Measurements from ENCODE around the gene HRH2.

The HRH2 gene

DNA sequence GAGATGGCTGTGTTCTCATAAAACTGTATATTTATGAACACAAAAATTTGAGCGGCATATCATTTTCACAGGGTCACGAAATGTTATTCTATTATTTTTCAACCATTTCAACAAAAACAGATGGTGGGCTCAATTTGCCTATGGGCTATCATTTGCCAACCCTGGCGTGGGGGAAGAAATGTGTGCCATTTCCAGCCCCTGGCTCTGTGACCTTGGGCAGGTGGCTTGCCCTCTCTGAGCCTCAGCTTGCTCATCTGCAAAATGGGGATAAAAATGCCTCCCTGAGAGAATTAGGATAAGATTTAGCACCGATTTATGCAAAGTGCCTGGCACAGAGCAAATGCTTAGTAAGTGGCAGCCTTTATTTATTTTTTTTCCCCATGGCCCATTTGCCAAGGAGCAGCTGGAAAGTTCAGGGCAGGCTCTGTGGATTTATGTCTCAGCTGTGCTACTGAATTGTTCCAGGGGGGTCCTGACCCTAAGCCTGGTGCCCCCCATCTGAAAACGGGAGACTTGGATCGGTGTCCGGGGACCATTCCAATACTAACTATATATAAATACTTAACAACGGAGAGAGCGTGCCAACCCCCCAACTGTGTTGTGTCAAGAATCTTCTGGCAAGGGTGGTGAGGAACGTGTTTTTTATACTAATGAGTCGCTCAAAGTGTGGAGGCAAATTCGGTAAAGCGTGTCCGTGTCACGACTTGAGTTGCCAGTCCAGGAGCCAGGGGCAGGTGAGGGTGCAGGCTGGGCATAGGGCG lies 34.5 kb downstream of the HRH2 start:
- no peak for DNase-seq (ENCODE audit: low read depth, low spot score)

GRCh38 chr5:175692996-175693710 lies 35.3 kb downstream of the HRH2 start:
- DNase-seq (ENCODE audit: low read depth, low spot score) = no peak

DNA sequence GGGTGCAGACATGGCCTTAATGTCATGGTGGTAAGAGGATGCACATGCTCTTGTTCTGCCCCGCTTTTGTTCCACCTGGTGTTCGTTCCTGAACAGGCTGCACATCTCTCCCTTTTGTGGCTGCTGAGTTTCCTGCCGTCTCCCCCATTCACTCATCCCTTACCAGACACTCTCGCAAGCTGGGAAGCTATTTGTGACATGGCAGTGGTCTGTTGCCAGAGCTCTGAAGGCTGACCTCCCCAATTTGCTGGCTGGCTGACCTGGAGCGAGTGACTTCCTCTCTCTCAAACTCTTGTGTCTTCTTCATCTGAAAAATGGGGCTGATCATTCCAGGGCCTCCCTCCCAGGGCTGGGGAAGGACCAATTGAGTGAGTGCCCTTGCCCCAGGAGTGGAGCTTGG lies 35.9 kb downstream of the HRH2 start:
- DNase-seq (ENCODE audit: low read depth, low spot score) = no peak

GRCh38 chr5:175694371-175695160 lies 36.7 kb downstream of the HRH2 start:
- no peak for DNase-seq (ENCODE audit: low read depth, low spot score)

- DNase-seq (ENCODE audit: low read depth, low spot score) = no peak
Observed at GRCh38 chr5:175695161-175696126, 37.6 kb downstream of the HRH2 start.

DNA sequence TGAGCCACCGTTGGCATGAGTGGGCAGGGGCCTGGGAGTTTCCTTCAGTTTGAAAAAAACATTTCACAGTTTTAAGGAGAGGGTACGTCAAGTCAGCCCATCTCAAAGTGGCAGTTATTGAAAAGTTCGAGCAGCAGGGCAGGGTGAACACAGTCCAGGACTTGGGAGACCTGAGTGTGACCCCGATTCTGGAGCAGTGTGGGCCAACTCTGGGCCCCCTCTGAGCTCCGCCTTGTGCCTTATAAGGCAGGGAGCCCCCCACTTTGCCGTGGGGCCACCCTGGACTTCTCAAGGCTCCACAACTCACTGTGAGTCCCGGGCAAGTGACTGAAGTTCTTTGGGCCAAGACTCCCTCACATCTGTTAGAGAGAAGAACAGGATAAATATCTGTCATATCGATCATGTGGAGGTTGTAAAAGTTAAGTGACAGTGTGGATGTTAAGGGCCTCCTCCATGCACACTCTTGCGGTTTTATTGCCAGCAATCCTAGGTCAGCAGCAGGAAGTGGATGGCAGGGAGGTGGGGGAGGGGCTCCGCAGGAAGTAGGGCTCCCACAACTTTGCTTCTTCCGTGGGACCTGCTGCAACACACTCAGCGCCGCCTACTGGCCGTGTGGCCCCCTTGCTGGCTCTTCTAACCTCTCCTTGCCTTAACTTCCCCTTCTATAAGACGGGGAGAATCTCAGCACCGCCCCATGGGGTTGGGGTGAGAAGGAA lies 38.4 kb downstream of the HRH2 start:
- no peak for DNase-seq (ENCODE audit: low read depth, low spot score)

DNA sequence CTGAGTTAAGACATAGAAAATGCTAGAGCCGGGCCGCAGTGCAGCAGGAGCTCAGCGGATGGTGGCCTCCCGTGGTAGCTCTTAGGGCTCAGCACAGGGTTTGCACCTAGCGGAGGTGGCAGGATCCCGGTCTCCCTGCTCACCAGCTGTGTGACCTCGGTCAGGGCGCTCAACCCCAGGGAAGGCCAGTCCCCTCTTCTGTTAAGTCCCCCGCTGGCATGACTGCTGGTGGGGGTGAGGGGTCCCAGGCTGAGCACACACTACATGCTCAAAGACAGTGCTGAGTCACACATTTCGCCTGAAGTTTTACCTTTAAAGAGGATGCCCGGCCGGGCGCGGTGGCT lies 39.0 kb downstream of the HRH2 start:
- DNase-seq (ENCODE audit: low read depth, low spot score) = no peak

DNA sequence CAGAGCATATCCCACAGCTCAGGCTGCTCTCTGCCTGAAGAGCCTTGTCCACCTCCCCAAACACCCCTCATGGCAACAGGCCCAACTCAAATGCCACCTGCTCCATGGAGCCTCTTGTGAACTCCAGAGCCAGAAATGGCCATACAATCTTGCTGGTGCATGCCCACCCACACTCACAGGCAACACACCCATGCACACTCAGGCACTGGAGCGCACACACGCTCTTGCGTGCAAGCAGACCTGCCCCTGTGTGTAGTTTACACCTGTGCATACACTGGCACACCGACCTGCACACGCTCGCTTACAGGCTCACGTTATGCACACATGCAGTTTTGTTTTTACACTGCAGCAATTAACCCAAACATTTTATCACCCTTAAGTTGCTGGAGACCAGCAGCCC lies 40.0 kb downstream of the HRH2 start:
- no peak for DNase-seq (ENCODE audit: low read depth, low spot score)

GRCh38 chr5:175698401-175699115 lies 40.7 kb downstream of the HRH2 start:
- no peak for DNase-seq (ENCODE audit: low read depth, low spot score)

DNA sequence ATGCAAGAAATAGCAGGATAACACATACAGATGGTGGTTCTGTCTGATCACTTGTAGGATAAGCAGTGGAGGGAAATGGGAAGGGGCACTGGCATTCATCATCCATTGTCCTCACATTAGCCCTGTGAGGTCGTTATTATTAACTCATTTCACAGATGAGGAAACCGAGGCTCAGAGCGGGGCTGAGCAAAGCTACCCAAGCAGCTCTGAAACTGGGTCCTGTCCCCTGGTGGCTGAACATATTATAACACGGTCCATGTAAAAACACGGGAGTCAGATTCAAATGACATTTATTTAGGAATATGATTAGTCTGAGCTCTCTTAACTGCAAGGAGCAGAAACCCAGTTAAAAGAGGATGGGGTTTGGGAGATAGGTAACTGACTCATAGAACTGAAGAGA lies 43.1 kb downstream of the HRH2 start:
- no peak for DNase-seq (ENCODE audit: low read depth, low spot score)

GRCh38 chr5:175701797-175702196 lies 43.9 kb downstream of the HRH2 start:
- DNase-seq (ENCODE audit: low read depth, low spot score) = no peak

- no peak for DNase-seq (ENCODE audit: low read depth, low spot score)
Observed at GRCh38 chr5:175706499-175706898, 48.6 kb downstream of the HRH2 start.

- no peak for DNase-seq (ENCODE audit: low read depth, low spot score)
Observed at GRCh38 chr5:175707751-175708375, 50.0 kb downstream of the HRH2 start.

- DNase-seq (ENCODE audit: low read depth, low spot score) = no peak
Observed at GRCh38 chr5:175709276-175709781, 51.5 kb downstream of the HRH2 start.

GRCh38 chr5:175710326-175710725 lies 52.5 kb downstream of the HRH2 start:
- no peak for DNase-seq (ENCODE audit: low read depth, low spot score)

DNA sequence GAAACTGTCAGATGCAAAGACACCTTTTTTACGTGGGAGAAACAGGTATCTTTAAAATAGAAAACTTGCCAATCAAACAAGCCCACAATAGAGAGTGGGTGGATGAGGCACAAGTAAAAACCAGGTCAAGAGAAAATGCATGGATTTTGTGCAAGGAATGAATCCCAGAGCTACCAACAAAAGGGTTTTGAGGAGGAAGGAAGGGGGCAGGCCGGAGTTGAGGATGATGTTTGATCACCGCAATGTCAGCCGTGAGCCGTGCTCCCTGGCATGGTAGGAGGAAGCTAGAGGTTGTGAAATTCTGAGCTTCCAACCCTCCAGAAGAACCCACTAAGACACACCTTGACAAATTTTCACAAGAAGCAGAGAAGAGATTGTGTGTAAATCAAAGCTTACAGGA lies 53.2 kb downstream of the HRH2 start:
- no peak for DNase-seq (ENCODE audit: low read depth, low spot score)

GRCh38 chr5:175711472-175712312 lies 53.8 kb downstream of the HRH2 start:
- no peak for DNase-seq (ENCODE audit: low read depth, low spot score)

DNA sequence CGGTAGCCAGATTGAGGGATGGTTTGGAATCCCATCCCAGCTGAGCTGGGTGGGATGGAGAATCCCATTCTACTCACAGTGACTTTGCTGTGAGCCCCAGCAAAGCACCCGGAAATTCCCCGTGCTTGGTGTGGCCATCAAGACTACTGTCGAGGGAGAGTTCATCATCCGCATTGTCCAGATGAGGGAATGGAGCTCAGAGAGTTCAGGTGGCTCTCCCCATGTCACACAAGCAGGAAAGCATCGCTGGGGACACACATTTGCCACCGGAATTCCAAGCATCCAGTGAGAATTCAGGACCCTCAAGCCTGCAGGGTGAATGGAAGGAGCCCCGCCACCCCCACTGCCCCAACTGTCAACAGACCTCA lies 54.4 kb downstream of the HRH2 start:
- DNase-seq (ENCODE audit: low read depth, low spot score) = no peak

DNA sequence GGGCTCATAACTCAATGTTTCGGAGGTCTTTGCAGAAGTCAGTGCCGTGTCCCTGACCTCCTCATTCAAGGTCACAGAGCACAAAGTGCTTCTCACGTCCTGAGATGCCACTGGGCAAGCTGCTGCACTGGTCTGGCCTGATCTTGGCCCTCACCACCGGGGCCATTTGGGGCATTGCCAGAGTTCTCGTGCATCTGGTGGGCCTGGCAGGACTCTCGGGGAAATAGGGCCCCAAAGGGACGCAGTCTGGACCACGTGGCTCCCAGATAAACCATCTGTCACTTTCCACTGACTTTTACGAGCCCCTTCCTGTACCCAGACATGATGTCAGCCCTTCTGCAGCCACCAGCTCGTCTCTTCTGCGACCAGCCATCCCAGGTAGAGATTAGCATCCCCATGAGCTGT lies 54.8 kb downstream of the HRH2 start:
- no peak for DNase-seq (ENCODE audit: low read depth, low spot score)

Data from brain pericyte (primary cell).